NCI-H748 (cell line): Measurements from ENCODE around the gene MAP3K14.
"Not testable (repeated sequence)": the region's sequence is repeated elsewhere in the genome, so short reads cannot be mapped to it uniquely, and the experiment has no call there.

ENCODE experiments used
- DNase-seq: peaks from one replicate; lab custom pipeline; 2025; ENCODE audit not compliant: unreplicated experiment; lab: John Stamatoyannopoulos, UW

MAP3K14 gene

DNA sequence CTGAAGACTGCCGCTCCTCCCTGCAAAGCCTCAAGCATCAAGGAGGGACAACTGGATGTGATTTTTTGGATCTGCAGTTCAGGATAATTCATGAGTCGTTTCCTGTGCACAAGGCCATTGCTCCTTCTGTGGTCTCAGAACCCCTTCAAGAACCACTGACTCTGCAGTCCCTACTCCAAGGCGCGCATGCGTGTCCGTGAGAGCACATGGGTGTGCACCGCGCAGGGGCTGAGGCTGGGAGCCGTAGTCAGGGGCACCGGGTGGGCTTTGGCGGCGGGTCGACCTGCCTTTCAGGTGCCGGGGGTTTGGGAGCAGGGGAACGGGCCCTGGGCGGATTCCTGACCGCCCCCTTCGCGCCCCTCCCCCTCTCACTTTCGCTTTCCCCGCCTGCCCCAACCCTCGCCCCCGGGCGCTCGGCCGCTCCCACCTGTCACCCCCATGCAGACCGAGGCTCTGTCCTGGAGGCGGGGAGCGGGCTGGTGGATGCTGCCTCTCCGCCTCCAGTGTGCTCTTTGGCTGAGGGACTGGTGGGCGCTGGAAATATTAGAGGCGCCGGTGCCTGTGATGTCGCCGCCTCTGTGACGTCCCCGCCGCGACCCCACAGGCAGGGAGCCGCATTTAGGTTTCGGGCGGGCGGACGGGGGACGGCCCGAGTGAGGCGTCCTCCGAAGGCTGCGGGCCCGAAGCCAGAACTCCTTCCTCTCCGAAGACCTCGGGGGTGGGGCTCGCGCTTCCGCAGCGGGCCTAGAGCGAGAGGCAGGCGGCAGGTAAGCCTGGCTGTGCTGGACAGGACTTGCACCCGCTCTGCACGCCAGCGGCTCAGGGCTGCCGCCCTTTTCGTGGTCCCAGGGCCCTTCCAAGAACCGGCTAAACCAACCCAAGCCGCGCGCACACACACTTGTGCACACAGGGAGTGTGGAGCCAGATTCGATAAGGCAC lies 55.0 kb downstream of the MAP3K14 start, which contains the start of gene SPATA32:
TSS of gene SPATA32 (minus strand) at position 518 of the 939 bp plus-strand sequence. CDS start at position 440, 78 bp downstream.
- DNase-seq: no peak

DNA sequence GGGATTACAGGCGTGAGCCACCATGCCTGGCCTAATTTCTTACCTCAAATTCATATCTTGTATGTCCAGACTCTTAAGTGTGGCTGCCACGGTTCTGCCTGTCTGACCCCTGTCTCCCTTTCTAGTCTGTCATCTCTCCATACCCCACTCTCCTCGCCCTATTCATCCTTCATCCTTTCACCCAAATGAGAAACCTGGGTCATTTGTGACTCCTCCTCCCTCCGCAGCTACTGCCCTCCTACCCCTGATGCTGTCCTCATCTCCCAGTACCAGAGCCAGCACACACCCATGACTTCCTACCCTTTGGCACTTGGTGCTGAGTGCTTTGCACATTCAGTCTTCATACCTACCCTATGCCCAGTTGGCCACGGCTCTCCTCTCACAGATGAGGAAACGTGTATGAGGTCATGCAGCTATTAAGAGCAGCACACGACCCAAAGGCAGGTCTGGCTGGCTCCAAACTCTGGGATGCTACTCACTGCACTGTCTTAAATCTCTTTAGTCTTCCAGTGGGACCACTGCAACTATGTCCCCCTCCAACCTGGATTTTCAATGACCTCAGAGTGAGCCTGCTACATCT lies 56.5 kb downstream of the MAP3K14 start:
- DNase-seq: no peak

DNA sequence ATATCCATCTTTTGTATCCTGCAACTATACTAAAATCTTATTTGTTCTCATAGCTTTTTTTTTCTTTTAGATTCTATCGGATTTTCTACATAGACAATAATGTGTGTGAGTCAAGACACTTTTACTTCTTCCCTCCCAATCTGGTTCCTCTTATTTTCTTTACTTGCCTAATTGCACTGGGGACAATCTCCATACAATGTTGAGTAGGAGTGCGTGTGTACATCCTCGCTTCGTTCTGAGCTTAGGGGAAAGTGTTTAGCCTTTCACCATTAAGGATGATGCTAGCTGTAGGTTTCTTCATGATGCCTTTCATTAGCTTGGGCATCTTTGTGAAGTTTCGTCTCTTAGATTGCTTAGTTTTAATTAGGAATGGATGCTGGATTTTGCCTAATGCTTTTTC lies 57.8 kb downstream of the MAP3K14 start:
- no peak for DNase-seq

DNA sequence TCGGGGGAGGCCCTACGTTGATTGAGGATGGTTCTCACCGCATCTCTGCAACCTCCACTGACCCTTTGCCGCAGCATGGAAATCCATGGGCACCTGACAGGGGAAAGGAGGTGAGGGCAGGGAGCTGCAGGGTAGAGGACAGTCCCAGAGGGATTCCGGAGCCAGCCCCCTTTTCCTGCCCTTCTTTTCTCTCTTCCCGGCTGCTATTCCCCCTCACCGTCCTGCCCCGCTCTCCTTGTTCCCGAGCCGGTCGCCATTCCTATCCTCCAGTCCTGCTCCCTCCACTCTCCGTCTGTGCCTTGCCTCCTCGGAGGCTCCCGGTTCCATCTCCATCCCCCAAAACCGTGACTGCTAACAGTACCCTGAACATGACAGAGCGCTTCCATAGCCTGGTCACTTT lies 59.7 kb downstream of the MAP3K14 start:
- DNase-seq: no peak

DNA sequence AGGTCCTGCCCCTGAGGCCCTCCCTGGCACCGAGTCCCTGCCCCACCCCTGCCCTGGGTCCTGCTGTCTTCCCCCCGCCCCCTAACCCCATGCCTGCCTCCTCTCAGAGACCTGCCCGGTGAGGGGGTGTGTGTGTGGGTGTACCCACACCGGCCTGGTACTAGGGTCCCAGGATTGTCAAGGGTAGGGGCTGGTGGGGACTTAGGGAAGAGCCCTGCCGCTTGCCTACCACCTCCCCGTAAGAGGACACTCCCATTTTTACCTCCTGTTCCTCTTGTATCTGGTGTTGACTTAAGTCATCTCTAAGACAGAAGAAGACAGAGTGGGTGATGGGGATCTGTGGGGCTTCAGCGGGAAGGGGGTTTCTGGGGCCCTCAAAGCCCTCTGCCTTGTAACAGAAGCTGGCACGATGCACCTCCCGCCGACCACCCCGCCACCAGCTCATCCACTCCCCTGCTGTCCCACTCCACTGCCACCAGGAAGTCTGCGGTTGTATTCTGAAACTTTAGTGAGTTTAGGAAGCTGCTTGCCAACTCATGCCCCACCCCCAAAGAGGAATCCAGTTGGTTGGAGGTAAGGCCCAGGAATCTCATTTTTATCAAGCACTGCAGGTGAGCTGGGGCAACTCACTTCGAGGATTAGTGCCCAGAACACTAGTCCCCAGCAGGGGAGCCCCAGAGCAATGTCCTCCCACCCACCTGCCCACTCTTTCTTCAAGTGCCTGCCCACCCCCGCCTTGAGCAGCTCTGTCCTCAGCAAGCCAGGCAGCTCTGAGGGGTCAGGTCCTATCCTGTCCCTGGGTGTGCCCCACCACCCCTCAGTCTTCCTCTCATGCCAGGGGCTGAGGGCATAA lies 60.5 kb downstream of the MAP3K14 start:
- DNase-seq: no peak

DNA sequence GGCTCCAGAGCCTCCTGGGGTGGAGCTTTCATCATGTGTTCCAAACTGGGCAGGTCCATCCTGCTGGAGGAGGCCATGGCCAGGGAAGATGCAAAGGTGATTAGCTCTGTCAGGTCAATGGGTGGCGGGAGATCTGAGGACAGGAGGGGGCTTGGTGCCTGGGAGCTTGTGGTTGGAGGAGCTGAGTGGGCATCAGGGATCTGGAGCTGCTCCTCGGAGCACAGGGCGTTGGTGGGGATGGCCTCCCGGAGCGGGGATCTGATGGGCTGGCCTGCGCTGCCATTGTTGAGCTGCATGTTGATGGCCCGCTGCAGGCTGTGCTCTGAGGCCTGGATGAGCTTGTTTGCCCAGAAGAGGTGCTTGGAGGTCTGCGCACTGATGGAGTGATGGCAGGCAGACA lies 61.5 kb downstream of the MAP3K14 start:
- DNase-seq: no peak

DNA sequence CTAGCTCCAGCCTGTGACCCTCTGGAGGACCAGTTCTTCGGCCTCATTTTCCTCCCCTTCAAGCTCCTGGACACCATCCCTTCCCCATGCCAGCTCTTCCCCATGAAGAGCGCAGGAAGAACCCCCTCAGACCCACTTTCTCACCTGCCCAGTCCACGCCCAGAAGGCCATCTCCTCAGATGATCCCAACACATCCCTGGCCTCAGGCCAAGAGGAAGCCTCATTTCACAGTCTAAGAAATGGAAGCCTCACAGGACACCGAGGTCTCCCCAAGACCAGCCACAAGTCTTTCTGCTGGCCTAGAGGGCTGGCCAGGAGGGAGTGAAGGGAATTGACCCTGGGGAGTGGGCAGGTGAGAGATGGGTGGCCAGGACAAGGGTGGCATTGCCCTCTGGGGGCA lies 62.9 kb downstream of the MAP3K14 start:
- DNase-seq: no peak

DNA sequence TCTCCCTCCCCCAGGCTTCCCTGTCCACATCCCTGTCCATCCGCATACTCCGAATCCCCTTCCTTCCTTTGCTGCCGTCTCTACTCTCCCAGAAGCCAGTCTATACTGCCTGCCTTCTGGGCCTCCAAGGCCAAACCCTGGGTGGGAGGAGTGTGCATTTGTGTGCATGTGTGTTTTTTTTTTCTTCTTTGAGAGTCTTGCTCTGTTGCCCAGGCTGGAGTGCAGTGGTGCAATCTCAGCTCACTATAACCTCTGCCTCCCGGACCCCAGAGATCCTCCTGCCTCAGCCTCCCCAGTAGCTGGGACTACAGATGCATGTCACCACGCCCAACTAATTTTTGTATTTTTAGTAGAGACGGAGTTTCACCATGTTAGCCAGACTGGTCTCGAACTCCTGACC lies 63.6 kb downstream of the MAP3K14 start:
- DNase-seq: not testable (repeated sequence)

DNA sequence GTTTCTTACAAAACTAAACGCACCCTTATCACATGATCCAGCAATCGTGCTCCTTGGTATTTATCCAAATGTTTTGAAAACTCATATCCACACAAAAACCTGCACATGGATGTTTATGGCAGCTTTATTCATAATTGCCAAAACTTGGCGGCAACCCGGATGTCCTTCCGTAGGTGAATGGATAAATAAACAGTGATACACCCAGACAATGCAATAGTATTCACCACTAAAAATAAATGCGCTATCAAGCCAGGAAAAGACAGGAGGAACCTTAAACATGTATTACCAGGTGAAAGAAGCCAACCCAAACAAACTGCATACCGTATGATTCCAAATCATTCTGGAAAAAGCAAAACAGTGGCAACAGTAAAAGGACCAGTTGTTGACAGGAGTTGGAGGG lies 64.9 kb downstream of the MAP3K14 start:
- peak; percentile 37 for DNase-seq

DNA sequence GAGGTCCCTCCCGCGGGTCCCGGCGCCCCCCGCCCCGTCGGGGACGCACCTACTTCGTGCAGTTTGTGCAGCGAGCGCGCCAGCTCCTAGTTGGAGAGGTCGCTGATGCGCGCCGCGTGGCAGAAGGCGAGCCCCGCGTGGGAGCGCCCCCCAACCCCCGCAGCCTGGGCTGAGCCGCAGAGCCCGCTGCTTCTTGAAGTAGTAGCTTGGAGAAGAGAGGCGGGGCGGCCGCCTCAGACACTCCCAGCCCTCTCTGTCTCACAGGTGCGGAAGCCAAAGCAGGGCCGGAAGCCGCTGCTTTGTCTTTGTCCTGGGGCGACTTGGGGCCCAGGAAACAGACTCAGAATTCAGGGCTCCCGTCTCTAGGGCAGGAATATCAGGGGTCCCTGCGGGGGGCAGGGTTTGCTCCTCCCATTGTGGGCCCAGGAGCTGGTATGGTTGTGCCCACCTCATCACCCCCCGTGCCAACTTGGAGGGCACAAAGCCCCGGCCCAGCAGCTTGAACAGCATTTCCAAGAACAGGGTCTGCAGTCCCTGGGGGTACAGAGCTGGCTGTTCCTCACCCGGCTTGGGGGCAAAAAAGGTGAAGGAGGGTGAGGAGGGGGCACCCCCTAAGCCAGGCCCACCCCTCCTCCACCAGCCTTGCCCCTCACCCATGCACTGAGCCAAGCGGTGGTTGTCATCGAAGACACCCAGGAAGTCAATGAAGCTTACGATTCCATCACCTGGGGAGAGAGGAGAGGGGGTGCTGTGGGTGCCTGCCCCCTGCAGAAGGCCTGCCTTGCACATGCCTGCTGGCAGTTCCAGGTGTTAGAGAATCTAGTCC lies 68.5 kb downstream of the MAP3K14 start:
- DNase-seq: peak; percentile 74

DNA sequence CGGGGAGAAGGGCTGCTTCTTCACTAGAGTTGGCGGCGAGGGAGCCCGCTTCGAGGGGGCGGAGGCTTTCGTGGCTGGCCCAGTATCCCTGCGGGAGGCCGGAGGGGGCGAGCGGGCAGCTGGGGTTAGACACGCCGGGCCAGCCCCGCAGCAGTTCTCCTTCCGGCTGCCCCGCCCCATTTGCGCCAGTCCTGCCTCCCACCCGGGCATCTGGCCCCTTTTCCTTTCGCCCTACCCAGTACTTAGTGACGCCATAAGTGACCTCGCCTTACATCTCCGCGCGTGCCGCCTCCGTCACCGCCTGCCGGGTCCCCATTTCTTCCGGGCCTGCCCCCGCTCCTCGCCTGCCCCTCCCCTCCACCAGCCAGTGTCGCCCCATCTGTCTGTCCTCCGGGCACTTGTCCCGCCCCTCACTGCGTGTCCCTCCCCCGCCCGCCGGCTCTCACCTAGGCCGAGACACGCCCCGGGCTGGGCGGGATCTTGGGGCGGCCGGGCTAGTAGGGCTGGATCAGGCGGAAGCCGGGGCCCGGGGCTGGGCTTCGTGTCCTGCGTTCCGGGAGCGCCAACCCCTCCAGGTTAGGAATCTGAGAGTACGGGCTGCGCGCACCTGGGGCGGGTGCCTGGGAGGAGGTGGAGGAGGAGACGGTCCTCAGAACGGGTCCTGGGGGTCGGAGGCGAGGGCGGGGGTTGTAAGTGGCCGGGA lies 69.2 kb downstream of the MAP3K14 start:
- DNase-seq: peak; percentile 100

DNA sequence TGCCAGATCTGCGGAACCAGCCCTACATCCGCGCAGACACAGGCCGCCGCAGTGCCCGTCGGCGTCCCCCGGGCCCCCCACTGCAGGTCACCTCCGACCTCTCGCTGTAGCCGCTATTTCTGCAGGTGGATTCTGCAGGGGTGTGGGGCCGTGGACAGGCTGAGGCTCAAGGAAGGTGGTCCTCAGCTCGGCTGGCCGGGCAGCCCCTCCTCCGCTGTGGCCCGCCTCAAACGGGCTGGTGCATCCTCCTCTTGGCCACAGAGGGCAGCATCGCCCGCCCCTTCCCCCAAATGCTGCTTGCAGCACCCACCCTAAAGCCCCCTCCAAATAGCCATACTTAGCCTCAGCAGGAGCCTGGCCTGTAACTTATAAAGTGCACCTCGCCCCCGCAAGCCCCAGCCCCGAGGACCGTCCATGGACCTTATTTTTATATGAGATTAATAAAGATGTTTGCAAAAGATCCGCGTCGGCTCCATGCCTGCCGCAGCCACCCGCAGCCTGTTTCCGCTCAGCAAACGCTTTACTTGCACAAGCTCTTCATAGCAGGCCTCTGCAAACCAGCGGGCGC lies 69.9 kb downstream of the MAP3K14 start:
- peak; percentile 70 for DNase-seq

DNA sequence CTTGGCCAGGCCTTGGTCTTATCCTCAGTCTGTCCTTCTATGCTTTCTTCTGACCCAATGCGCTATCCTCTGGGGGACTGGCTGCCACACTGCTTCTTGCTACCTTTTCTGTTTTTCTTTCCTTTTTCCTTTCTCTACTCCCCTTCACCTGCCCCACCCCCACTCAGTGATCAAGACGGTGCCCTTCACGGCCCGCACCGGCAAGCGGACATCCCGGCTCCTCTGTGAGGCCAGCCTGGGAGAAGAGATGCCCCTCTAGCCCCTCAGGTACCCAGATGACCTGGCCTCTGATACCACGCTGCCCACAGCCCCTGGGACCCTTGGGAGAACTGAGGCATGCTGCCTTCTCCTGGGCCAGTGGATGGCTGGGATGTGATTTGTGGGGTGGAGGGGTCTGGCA lies 70.5 kb downstream of the MAP3K14 start:
- DNase-seq: no peak

DNA sequence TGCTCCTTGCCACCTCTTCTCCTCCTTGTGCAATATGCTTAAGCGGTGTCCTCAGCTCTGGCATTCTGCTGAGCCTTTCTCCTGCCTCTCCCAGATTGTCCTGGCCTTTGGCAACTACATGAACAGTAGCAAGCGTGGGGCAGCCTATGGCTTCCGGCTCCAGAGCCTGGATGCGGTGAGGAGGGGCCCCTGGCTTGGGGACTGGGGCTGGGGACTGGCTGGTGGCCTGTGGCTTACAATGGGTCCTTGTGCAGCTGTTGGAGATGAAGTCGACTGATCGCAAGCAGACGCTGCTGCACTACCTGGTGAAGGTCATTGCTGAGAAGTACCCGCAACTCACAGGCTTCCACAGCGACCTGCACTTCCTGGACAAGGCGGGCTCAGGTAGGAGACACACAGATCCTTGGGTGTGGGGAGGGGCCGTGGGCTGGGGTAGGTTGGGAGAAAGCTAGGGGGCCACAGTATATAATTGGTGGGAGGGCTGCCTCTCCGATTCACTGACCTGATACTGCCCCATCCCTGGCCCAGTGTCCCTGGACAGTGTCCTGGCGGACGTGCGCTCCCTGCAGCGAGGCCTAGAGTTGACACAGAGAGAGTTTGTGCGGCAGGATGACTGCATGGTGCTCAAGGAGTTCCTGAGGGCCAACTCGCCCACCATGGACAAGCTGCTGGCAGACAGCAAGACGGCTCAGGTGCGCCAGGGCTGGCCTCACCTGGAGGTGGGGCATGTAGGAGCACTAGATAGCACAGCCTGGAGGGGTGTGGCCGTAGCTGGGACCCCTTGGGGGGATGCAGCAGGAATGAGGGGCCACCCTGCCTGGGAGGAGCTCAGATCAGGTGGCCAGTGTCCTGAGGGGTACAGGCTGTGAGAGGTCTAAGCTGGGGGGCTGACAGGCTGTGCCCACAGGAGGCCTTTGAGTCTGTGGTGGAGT lies 71.8 kb downstream of the MAP3K14 start:
- DNase-seq: no peak

DNA sequence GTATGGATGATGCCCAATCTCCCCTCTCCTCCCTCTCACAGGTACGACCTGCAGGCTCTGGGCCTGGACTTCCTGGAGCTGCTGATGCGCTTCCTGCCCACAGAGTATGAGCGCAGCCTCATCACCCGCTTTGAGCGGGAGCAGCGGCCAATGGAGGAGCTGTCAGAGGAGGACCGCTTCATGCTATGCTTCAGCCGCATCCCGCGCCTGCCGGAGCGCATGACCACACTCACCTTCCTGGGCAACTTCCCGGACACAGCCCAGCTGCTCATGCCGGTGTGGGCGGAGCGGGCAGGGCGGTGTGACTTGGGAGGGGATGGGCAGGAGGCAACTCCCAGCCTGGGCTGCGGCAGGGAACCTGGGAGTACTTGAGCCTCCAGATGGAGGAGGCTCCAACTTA lies 73.1 kb downstream of the MAP3K14 start:
- DNase-seq: peak; percentile 15

DNA sequence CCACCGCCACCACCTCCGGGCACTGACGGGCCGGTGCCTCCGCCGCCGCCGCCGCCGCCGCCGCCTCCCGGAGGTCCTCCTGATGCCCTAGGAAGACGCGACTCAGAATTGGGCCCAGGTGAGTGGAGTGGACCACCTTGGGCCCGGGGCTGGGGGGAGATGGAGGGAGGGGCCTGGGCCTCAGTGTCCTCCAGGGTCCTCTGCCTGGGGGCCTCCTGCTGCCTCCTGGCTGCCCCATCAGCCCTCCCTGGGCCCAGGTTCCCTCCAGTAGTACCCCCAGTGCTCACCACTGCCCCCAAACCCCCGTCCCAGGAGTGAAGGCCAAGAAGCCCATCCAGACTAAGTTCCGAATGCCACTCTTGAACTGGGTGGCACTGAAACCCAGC lies 74.8 kb downstream of the MAP3K14 start:
- DNase-seq: peak; percentile 31

DNA sequence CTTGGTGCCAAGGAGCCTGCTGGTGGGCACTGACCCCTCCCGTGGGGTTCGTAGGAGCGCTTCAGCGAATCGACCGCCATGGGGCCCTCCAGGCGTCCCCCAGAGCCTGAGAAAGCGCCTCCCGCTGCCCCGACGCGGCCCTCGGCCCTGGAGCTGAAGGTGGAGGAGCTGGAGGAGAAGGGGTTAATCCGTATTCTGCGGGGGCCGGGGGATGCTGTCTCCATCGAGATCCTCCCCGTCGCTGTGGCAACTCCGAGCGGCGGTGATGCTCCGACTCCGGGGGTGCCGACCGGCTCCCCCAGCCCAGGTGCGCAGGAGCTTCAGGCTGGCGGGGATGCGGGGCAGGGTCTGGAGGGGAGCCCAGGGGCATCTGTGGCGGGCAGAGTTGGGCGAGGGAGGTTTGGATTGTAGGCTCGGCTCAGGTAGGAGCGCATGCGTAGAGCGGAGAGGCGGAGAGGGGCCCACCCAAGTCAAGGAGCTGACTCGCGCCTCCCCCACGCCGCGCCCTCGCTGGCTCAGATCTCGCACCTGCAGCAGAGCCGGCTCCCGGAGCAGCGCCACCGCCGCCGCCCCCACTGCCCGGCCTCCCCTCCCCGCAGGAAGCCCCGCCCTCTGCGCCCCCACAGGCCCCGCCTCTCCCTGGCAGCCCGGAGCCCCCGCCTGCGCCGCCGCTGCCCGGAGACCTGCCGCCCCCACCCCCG lies 75.3 kb downstream of the MAP3K14 start:
- DNase-seq: peak; percentile 89

DNA sequence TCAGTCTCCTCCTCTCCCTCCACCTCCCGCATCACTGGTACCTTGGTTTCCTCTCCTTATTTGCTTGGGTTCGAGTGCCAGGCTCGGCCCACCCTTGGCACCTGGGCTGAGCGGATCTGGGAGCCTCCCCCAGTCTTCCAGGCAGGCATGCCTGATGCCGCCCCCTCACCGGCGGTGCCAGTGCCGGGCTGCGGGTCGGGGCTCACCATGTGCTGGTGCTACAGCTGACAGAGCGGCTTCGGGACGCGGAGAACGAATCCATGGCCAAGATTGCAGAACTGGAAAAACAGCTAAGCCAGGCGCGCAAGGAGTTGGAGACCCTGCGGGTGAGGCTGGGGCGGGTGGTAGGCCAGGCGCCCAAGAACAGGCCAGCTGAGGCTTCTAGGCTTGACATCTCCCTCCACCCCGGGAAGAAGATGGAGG lies 75.9 kb downstream of the MAP3K14 start:
- peak; percentile 37 for DNase-seq
